Measurements from ENCODE around the gene CD28.

CD28 gene

DNA sequence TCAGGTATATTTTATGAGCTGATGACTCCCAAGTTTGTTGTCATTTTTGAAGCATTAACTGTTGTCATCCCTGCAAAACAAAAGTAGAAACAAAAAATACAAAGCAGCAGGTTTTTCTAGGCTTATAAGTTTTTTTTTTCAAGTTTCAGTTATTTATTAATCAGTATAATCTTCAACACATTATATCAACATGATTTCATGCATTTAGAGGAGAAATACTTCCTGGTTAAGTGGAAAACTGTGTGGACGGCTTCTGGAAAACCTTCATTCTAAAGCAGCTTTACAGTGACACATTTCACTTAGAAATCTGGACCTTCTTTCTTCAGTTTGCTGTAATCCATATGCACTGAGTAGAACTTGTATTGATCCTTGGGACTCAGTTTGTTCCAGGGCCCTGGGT, 34.6 kb upstream of the CD28 start:
- H3K4me3 ChIP-seq (ENCODE audit: insufficient read depth, low read depth, low read length), result no peak overlapping the region
- 88 to 100% methylated on average over 1 of the region's 1 CpG for WGBS, 2 experiments
- H3K36me3 ChIP-seq (ENCODE audit: control insufficient read depth, insufficient read depth, low read length), result no peaks in the 10 kb centered on the region
- no peaks in the 10 kb centered on the region for H3K27me3 ChIP-seq (ENCODE audit: control insufficient read depth, insufficient read depth, low read length, poor library complexity, severe bottlenecking)
- no peaks in the 10 kb centered on the region for H3K4me1 ChIP-seq (ENCODE audit: control insufficient read depth, insufficient read depth, low read length)
- no peaks in the 10 kb centered on the region for H3K9me3 ChIP-seq (ENCODE audit: control insufficient read depth, low read length)
- H3K27ac ChIP-seq (ENCODE audit: insufficient read depth, low read depth, low read length, poor library complexity, severe bottlenecking), result no peak overlapping the region

GRCh38 chr2:203672856-203673255, 33.6 kb upstream of the CD28 start:
- Histone ChIP-seq H3K36me3 (ENCODE audit: control insufficient read depth, insufficient read depth, low read length) (no peaks in the 10 kb centered on the region), H3K4me1 (ENCODE audit: control insufficient read depth, insufficient read depth, low read length) (no peaks in the 10 kb centered on the region), H3K27me3 (ENCODE audit: control insufficient read depth, insufficient read depth, low read length, poor library complexity, severe bottlenecking) (no peaks in the 10 kb centered on the region), H3K9me3 (ENCODE audit: control insufficient read depth, low read length) (no peaks in the 10 kb centered on the region), H3K4me3 (ENCODE audit: insufficient read depth, low read depth, low read length) (no peak overlapping the region), H3K27ac (ENCODE audit: insufficient read depth, low read depth, low read length, poor library complexity, severe bottlenecking) (no peak overlapping the region)
- 95 to 100% methylated on average over 1 to 2 of the region's 3 CpGs for WGBS, 2 experiments

DNA sequence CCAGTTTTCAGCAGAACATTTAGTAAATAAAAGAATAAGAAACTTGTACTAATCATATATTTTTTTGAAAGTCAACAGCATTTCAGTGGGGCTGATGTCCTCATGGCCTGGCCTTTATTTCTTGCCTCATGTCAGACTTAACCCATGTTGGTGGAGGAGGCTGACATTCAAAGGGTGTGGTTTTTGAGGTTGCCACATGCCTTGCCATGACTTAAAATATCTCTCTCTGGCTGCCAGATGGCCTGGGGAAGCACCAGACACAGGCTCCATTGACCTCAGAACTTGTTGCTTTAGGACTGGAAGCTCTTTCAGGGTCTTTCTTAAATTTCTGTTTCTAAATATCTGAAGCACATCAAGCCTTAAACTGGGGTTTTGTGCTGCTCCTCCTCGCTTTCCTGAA, 32.5 kb upstream of the CD28 start:
- Histone ChIP-seq H3K27me3 (ENCODE audit: control insufficient read depth, insufficient read depth, low read length, poor library complexity, severe bottlenecking) (no peaks in the 10 kb centered on the region), H3K9me3 (ENCODE audit: control insufficient read depth, low read length) (no peaks in the 10 kb centered on the region), H3K4me3 (ENCODE audit: insufficient read depth, low read depth, low read length) (no peak overlapping the region), H3K27ac (ENCODE audit: insufficient read depth, low read depth, low read length, poor library complexity, severe bottlenecking) (no peak overlapping the region), H3K36me3 (ENCODE audit: control insufficient read depth, insufficient read depth, low read length) (no peaks in the 10 kb centered on the region), H3K4me1 (ENCODE audit: control insufficient read depth, insufficient read depth, low read length) (no peaks in the 10 kb centered on the region)
- WGBS, 2 experiments, result 85 to 97% methylated on average over 1 of the region's 1 CpG

DNA sequence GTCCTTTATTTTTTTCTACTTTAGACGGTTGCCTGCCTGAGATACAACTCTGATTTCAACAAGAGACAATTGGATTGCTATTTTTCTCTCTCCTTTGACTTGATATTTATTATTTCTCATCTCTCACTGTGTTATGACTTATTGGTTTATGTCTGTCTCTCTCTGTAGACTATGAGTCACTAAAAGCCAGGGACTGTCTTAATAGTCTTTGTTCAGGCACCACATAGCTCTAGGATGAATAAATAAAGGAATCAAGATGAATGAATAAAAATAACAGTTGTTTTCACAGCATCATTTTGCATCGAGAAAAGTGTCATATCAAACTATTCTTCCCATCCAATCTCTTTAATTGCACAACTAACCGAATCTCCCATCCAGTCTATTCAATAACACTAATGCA, 31.4 kb upstream of the CD28 start:
- Histone ChIP-seq H3K4me3 (ENCODE audit: insufficient read depth, low read depth, low read length) (no peak overlapping the region), H3K36me3 (ENCODE audit: control insufficient read depth, insufficient read depth, low read length) (no peaks in the 10 kb centered on the region), H3K9me3 (ENCODE audit: control insufficient read depth, low read length) (no peaks in the 10 kb centered on the region), H3K27ac (ENCODE audit: insufficient read depth, low read depth, low read length, poor library complexity, severe bottlenecking) (no peak overlapping the region), H3K27me3 (ENCODE audit: control insufficient read depth, insufficient read depth, low read length, poor library complexity, severe bottlenecking) (no peaks in the 10 kb centered on the region), H3K4me1 (ENCODE audit: control insufficient read depth, insufficient read depth, low read length) (no peaks in the 10 kb centered on the region)
- WGBS, 2 experiments, result 91 to 94% methylated on average over 3 of the region's 3 CpGs

DNA sequence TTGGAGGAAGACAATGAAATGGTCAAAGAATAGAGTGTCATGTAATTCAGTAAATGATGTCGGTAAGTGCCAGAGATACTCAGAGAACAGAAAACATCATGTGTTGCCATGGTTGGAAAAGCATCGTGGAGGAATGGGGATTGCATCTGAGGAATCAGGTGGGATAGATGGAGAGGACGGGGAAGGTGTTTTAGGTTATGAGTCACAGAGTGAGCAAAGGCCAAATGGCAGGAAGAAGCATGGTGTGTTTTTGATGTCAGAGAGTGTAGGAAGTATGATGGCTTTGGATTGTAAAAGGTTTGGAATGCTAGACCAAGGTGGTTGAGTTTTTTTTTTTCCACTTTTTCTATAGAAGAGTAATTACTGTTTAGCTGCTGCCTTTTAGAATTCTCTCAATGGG, 27.5 kb upstream of the CD28 start:
- WGBS, 2 experiments, result 91 to 97% methylated on average over 3 of the region's 3 CpGs
- Histone ChIP-seq H3K27me3 (ENCODE audit: control insufficient read depth, insufficient read depth, low read length, poor library complexity, severe bottlenecking) (no peaks in the 10 kb centered on the region), H3K27ac (ENCODE audit: insufficient read depth, low read depth, low read length, poor library complexity, severe bottlenecking) (no peak overlapping the region), H3K4me3 (ENCODE audit: insufficient read depth, low read depth, low read length) (no peak overlapping the region), H3K4me1 (ENCODE audit: control insufficient read depth, insufficient read depth, low read length) (no peaks in the 10 kb centered on the region), H3K36me3 (ENCODE audit: control insufficient read depth, insufficient read depth, low read length) (no peaks in the 10 kb centered on the region), H3K9me3 (ENCODE audit: control insufficient read depth, low read length) (no peaks in the 10 kb centered on the region)

DNA sequence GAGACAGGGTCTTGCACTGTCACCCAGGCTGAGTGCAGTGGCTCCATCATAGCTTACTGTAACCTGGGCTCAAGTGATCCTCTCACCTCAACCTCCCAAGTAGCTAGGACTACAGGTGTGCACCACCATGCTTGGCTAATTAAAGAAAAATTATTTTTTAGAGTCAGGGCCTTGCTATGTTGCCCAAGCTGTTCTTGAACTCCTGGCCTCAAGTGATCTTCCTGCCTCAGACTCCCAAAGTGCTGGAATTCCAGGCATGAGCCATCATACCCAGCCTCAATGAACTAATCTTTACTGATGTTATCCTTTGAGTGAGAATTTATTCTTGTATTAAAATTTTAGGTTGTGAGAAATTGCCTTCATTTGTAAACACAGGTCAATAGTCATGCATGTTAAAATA, 27.0 kb upstream of the CD28 start:
- no peaks in the 10 kb centered on the region for H3K9me3 ChIP-seq (ENCODE audit: control insufficient read depth, low read length)
- H3K4me3 ChIP-seq (ENCODE audit: insufficient read depth, low read depth, low read length), result no peak overlapping the region
- H3K36me3 ChIP-seq (ENCODE audit: control insufficient read depth, insufficient read depth, low read length), result no peaks in the 10 kb centered on the region
- H3K27ac ChIP-seq (ENCODE audit: insufficient read depth, low read depth, low read length, poor library complexity, severe bottlenecking), result no peak overlapping the region
- no peaks in the 10 kb centered on the region for H3K27me3 ChIP-seq (ENCODE audit: control insufficient read depth, insufficient read depth, low read length, poor library complexity, severe bottlenecking)
- no peaks in the 10 kb centered on the region for H3K4me1 ChIP-seq (ENCODE audit: control insufficient read depth, insufficient read depth, low read length)

DNA sequence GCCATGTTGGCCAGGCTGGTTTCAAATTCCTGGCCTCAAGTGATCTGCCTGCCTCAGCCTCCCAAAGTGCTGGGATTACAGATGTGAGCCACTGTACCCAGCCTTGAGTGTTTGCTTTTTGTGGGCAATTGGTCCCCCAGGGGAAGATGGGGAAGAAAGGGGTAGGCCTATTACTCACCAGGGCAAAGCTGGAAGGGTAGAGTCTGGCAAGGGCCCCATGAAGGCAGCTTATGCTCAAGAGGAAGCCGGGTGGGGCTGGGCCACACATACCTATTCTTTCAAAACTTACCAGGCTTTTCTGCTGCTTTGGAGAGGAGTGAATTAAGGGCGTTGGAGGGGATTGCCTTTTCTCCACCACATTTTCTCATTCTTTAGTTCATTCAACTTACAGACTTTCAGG, 24.5 kb upstream of the CD28 start:
- Histone ChIP-seq H3K9me3 (ENCODE audit: control insufficient read depth, low read length) (no peaks in the 10 kb centered on the region), H3K27me3 (ENCODE audit: control insufficient read depth, insufficient read depth, low read length, poor library complexity, severe bottlenecking) (no peaks in the 10 kb centered on the region), H3K36me3 (ENCODE audit: control insufficient read depth, insufficient read depth, low read length) (no peaks in the 10 kb centered on the region), H3K4me1 (ENCODE audit: control insufficient read depth, insufficient read depth, low read length) (no peaks in the 10 kb centered on the region), H3K4me3 (ENCODE audit: insufficient read depth, low read depth, low read length) (no peak overlapping the region), H3K27ac (ENCODE audit: insufficient read depth, low read depth, low read length, poor library complexity, severe bottlenecking) (no peak overlapping the region)
- 88 to 100% methylated on average over 1 to 2 of the region's 2 CpGs for WGBS, 2 experiments

GRCh38 chr2:203682688-203683130, 23.7 kb upstream of the CD28 start:
- no peak overlapping the region for H3K27ac ChIP-seq (ENCODE audit: insufficient read depth, low read depth, low read length, poor library complexity, severe bottlenecking)
- no peaks in the 10 kb centered on the region for H3K4me1 ChIP-seq (ENCODE audit: control insufficient read depth, insufficient read depth, low read length)
- no peak overlapping the region for H3K4me3 ChIP-seq (ENCODE audit: insufficient read depth, low read depth, low read length)
- 92 to 93% methylated on average over 4 of the region's 4 CpGs for WGBS, 2 experiments
- no peaks in the 10 kb centered on the region for H3K36me3 ChIP-seq (ENCODE audit: control insufficient read depth, insufficient read depth, low read length)
- no peaks in the 10 kb centered on the region for H3K27me3 ChIP-seq (ENCODE audit: control insufficient read depth, insufficient read depth, low read length, poor library complexity, severe bottlenecking)
- H3K9me3 ChIP-seq (ENCODE audit: control insufficient read depth, low read length), result no peaks in the 10 kb centered on the region

DNA sequence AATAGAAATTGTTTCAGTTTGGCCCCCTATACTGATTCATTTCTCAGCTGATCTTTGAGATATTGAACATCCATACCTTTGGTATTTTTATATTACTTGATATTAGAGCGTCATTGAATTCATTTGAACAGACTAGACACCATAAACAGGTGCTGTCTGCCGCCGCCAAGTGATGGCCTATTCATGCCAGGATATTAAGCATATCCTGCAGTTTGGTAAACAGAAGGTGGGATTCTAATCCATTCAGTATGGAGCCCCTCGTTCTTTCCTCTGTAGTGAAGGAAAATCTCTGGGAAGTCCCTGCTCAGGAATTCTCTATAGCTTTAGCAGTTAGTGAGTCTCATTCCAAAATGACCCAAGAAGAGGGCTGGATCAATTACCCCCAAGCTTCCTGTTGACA, 23.0 kb upstream of the CD28 start:
- Histone ChIP-seq H3K27ac (ENCODE audit: insufficient read depth, low read depth, low read length, poor library complexity, severe bottlenecking) (no peak overlapping the region), H3K27me3 (ENCODE audit: control insufficient read depth, insufficient read depth, low read length, poor library complexity, severe bottlenecking) (no peaks in the 10 kb centered on the region), H3K9me3 (ENCODE audit: control insufficient read depth, low read length) (no peaks in the 10 kb centered on the region), H3K4me3 (ENCODE audit: insufficient read depth, low read depth, low read length) (no peak overlapping the region), H3K36me3 (ENCODE audit: control insufficient read depth, insufficient read depth, low read length) (no peaks in the 10 kb centered on the region), H3K4me1 (ENCODE audit: control insufficient read depth, insufficient read depth, low read length) (no peaks in the 10 kb centered on the region)
- WGBS, 2 experiments, result 91 to 92% methylated on average over 4 of the region's 4 CpGs

GRCh38 chr2:203683932-203684556, 22.4 kb upstream of the CD28 start:
- Histone ChIP-seq H3K4me3 (ENCODE audit: insufficient read depth, low read depth, low read length) (no peak overlapping the region), H3K36me3 (ENCODE audit: control insufficient read depth, insufficient read depth, low read length) (no peaks in the 10 kb centered on the region), H3K27me3 (ENCODE audit: control insufficient read depth, insufficient read depth, low read length, poor library complexity, severe bottlenecking) (no peaks in the 10 kb centered on the region), H3K9me3 (ENCODE audit: control insufficient read depth, low read length) (no peaks in the 10 kb centered on the region), H3K27ac (ENCODE audit: insufficient read depth, low read depth, low read length, poor library complexity, severe bottlenecking) (no peak overlapping the region), H3K4me1 (ENCODE audit: control insufficient read depth, insufficient read depth, low read length) (no peaks in the 10 kb centered on the region)
- 88 to 91% methylated on average over 1 of the region's 1 CpG for WGBS, 2 experiments

DNA sequence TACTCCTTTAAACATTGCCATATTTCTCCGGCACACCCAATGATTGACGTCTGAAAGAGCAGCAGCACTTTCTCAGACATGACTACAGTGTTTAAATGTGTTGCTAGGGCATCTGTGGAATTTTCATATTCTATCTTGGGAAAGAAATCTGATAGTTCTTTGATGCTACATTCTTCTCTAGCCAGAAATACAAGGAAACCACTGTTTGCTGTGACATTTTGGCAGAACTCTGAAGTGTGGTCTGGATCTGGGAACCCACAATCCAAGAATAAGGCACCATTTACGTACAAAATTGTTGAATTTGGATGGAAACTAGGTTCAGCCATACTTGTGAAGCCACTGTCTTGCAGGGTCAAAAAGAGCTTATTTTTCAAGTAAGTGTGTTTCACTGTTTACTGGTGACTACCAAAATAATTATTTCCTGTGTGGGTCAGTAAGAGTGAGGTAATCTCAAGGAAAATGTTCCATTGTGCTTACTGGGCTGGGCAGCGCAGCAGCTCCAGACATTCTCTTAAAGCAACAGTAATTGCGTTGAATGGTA, 21.3 kb upstream of the CD28 start:
- Histone ChIP-seq H3K9me3 (ENCODE audit: control insufficient read depth, low read length) (no peaks in the 10 kb centered on the region), H3K36me3 (ENCODE audit: control insufficient read depth, insufficient read depth, low read length) (no peaks in the 10 kb centered on the region), H3K4me3 (ENCODE audit: insufficient read depth, low read depth, low read length) (no peak overlapping the region), H3K27me3 (ENCODE audit: control insufficient read depth, insufficient read depth, low read length, poor library complexity, severe bottlenecking) (no peaks in the 10 kb centered on the region), H3K4me1 (ENCODE audit: control insufficient read depth, insufficient read depth, low read length) (no peaks in the 10 kb centered on the region), H3K27ac (ENCODE audit: insufficient read depth, low read depth, low read length, poor library complexity, severe bottlenecking) (no peak overlapping the region)
- WGBS, 2 experiments, result 94 to 98% methylated on average over 5 of the region's 5 CpGs

Measured in ectodermal cell (in vitro differentiated cells).